PC-9 (cell line): Measurements from ENCODE around the gene ACACB. TPM values are rescaled to one million over a fixed set of nuclear protein-coding genes. Genes with fewer than 3 reads are reported as not detected.

Experiments used
- BruUV-seq: library from RNA; stranded (reverse); fragments of 400-500 nt; replicated peaks from 2 replicates; lab custom pipeline; 2021; lab: Mats Ljungman, UMichigan
- CTCF ChIA-PET: fragments of 300-600 bp; sonication (Branson Sonifier 250); formaldehyde crosslinking; loops from one replicate; lab custom pipeline; 2022; ENCODE audit warnings: antibody characterized with exemption; lab: Charles Lee
- POLR2A ChIA-PET: fragments of 300-600 bp; sonication (Branson Sonifier 250); formaldehyde crosslinking; loops from one replicate; lab custom pipeline; 2022; ENCODE audit warnings: antibody characterized with exemption; ENCODE audit not compliant: unreplicated experiment; lab: Charles Lee
- DNase-seq, 2 experiments: peaks; one replicate each; pipeline versions ENCODE4 v3.0.0 to v3.0.0-alpha.2; 2015 to 2022; ENCODE audit warnings: mixed read lengths in 1 of 2
- H2AFZ ChIP-seq: fragments of 200-600 bp; sonication (generic); 2 replicates; pipeline ENCODE4 v1.8.1; 2017; ENCODE audit warnings: antibody characterized with exemption
- H3F3A ChIP-seq: fragments of 200-600 bp; sonication (generic); 2 replicates; pipeline ENCODE4 v1.8.1; 2017; ENCODE audit warnings: antibody characterized with exemption, mild to moderate bottlenecking, low read depth; ENCODE audit not compliant: insufficient read depth
- H3K27ac ChIP-seq: fragments of 200-600 bp; sonication (generic); 2 replicates; pipeline ENCODE4 v1.6.1; 2016; ENCODE audit warnings: mixed run types
- H3K27me3 ChIP-seq: fragments of 200-600 bp; sonication (generic); 2 replicates; pipeline ENCODE4 v1.6.1; 2016; ENCODE audit warnings: low read depth, mixed run types; ENCODE audit not compliant: insufficient read depth
- H3K36me3 ChIP-seq: fragments of 200-600 bp; sonication (generic); 2 replicates; pipeline ENCODE4 v1.6.1; 2016; ENCODE audit warnings: low read depth, mixed run types
- H3K4me1 ChIP-seq: fragments of 200-600 bp; sonication (generic); replicated peaks from 2 replicates; pipeline ENCODE4 v1.6.1; 2016; ENCODE audit warnings: mixed run types; ENCODE audit not compliant: insufficient read depth
- H3K4me2 ChIP-seq: fragments of 200-600 bp; sonication (generic); 2 replicates; pipeline ENCODE4 v1.6.1; 2017; ENCODE audit warnings: mixed run types
- H3K4me3 ChIP-seq: fragments of 200-600 bp; sonication (generic); 2 replicates; pipeline ENCODE4 v1.6.1; 2016; ENCODE audit warnings: mixed run types
- H3K79me2 ChIP-seq: fragments of 200-600 bp; sonication (generic); 2 replicates; pipeline ENCODE4 v1.6.1; 2017; ENCODE audit warnings: low read depth, mixed run types
- H3K9me2 ChIP-seq: fragments of 200-600 bp; sonication (generic); 2 replicates; pipeline ENCODE4 v1.8.1; 2017; ENCODE audit warnings: mild to moderate bottlenecking; ENCODE audit not compliant: insufficient read depth
- H3K9me3 ChIP-seq: fragments of 200-600 bp; sonication (generic); 2 replicates; pipeline ENCODE4 v1.8.1; 2016; ENCODE audit warnings: low read depth; ENCODE audit not compliant: insufficient read depth
- H4K20me1 ChIP-seq: fragments of 200-600 bp; sonication (generic); 2 replicates; pipeline ENCODE4 v1.8.1; 2017; ENCODE audit not compliant: insufficient read depth
- EZH2 ChIP-seq: fragments of 200-600 bp; sonication (generic); IDR thresholded peaks from 2 replicates; pipeline ENCODE4 v1.8.0; 2017; ENCODE audit warnings: antibody characterized with exemption, low read depth
- intact Hi-C: fragments of 100-400 bp; cut with micrococcal nuclease; formaldehyde crosslinking; loops from one replicate; pipeline ENCODE4 v1.10.0; 2022; ENCODE audit not compliant: unreplicated experiment
- total RNA-seq: library from RNA; stranded (reverse); gene quantifications from 2 replicates; pipeline ENCODE4 v1.2.3, GENCODE V29; 2021
- TF ChIP-seq, protein P1 (sequence below): fragments of 200-600 bp; sonication (generic); conservative IDR thresholded peaks from 2 replicates; pipeline ENCODE4 v1.6.1; 2017; ENCODE audit warnings: mixed run types, antibody characterized with exemption, mild to moderate bottlenecking, moderate library complexity

ACACB gene
- total RNA-seq, 1 experiment from 2014 or later: 13.8 TPM

DNA sequence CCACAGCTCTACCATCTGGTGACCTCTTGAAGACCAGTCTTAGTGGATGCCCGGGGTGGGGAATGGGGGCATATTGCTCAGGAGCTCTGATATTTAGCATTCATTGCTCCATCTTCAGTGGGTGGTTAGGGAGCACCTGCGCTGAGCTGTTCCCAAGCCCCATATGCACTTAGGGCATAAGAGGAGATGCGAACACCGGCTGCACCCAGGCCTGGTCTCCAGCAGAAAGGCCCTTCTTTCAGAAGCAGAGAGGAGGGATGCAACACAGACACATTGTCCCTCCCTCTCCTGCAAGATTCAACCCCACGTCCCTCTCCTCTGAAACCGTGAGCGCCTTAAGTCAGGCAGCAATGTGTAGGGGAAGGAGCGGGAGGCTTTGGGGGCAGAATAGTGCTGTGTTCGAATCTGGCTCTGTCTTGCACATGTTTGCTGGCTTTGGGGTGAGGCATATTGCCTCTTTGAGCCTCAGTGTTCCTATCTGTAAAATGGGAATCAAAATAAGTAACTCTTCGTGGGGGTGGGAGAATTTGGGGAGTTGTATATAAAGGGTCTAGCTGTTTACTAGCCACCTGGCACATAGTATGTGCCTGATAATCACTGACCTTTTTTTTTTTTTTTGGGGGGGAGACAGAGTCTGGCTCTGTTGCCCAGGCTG is 105.0 kb downstream of the ACACB start:
- Histone ChIP-seq H3K9me3 (no peaks in the 10 kb centered on the region), H3K36me3 (no peaks in the 10 kb centered on the region), H3K79me2 (no peaks in the 10 kb centered on the region), H3K9me2 (no peaks in the 10 kb centered on the region), H2AFZ (no peak overlapping the region), H3K27me3 (0 out of 2 replicates have a peak, but pooled peaks cover 3% of the 10 kb centered on the region), H3K4me1 (no peaks in the 10 kb centered on the region), H3K4me2 (no peak overlapping the region), H3F3A (no peaks in the 10 kb centered on the region), H3K4me3 (no peak overlapping the region), H3K27ac (no peak overlapping the region), H4K20me1 (no peaks in the 10 kb centered on the region)
- POLR2A ChIA-PET: no interaction called here
- no peak for DNase-seq
- no TSS peak for BruUV-seq
- TF ChIP-seq, protein P1, sequence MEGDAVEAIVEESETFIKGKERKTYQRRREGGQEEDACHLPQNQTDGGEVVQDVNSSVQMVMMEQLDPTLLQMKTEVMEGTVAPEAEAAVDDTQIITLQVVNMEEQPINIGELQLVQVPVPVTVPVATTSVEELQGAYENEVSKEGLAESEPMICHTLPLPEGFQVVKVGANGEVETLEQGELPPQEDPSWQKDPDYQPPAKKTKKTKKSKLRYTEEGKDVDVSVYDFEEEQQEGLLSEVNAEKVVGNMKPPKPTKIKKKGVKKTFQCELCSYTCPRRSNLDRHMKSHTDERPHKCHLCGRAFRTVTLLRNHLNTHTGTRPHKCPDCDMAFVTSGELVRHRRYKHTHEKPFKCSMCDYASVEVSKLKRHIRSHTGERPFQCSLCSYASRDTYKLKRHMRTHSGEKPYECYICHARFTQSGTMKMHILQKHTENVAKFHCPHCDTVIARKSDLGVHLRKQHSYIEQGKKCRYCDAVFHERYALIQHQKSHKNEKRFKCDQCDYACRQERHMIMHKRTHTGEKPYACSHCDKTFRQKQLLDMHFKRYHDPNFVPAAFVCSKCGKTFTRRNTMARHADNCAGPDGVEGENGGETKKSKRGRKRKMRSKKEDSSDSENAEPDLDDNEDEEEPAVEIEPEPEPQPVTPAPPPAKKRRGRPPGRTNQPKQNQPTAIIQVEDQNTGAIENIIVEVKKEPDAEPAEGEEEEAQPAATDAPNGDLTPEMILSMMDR: no peak
- TF ChIP-seq EZH2: no peak
- intact Hi-C loops: no loop called here
- CTCF ChIA-PET: no interaction called here

DNA sequence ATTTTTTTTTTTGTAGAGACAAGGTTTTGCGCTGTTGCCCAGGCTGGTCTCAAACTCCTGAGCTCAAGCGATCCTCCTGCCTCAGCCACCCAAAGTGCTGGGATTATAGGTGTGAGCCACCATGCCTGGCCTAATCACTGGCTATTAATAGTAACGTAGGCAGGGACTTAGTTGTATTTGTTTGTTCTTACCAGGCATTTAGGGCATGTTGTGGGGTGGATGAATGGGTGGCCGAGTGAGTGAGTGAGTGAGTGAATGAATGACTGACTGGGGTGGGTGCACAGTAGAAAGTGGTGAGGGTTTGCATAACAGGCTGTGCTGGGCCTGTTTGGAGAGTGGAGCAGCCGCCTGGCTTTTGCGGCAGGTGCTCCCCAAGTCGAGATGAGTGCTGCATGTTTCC is 105.7 kb downstream of the ACACB start:
- H3K9me2 ChIP-seq: no peaks in the 10 kb centered on the region
- 0 out of 2 replicates have a peak, but pooled peaks cover 3% of the 10 kb centered on the region for H3K27me3 ChIP-seq
- H3K4me3 ChIP-seq: no peak overlapping the region
- no peak overlapping the region for H2AFZ ChIP-seq
- no peaks in the 10 kb centered on the region for H3K9me3 ChIP-seq
- BruUV-seq: no TSS peak
- no peak for DNase-seq
- H3K36me3 ChIP-seq: no peaks in the 10 kb centered on the region
- H3K4me2 ChIP-seq: no peak overlapping the region
- H3K4me1 ChIP-seq: no peaks in the 10 kb centered on the region
- H3F3A ChIP-seq: no peaks in the 10 kb centered on the region
- ChIA-PET POLR2A (no interaction called here), CTCF (no interaction called here)
- H3K79me2 ChIP-seq: no peaks in the 10 kb centered on the region
- no peak for TF ChIP-seq EZH2
- TF ChIP-seq, protein P1: no peak
- H3K27ac ChIP-seq: no peak overlapping the region
- no peaks in the 10 kb centered on the region for H4K20me1 ChIP-seq
- intact Hi-C loops: no loop called here

DNA sequence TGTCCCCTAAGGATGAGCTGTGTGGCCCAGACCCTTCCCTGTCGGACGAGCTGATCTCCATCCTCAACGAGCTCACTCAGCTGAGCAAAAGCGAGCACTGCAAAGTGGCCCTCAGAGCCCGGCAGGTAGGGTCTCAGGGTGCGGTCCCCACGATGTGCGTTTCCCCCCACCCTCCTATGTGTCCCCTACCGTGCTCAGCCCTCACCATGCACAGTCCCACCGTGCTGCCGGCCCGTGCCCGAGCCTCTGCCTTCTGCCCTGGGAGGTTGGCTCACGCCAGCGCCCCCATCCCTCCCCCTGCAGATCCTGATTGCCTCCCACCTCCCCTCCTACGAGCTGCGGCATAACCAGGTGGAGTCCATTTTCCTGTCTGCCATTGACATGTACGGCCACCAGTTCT is 106.1 kb downstream of the ACACB start:
- Histone ChIP-seq H3K4me1 (no peaks in the 10 kb centered on the region), H3K79me2 (no peaks in the 10 kb centered on the region), H3K27me3 (0 out of 2 replicates have a peak, but pooled peaks cover 3% of the 10 kb centered on the region), H3K9me3 (no peaks in the 10 kb centered on the region), H3K4me2 (no peak overlapping the region), H3K36me3 (no peaks in the 10 kb centered on the region), H2AFZ (no peak overlapping the region), H4K20me1 (no peaks in the 10 kb centered on the region), H3K27ac (no peak overlapping the region), H3K9me2 (no peaks in the 10 kb centered on the region), H3K4me3 (no peak overlapping the region), H3F3A (no peaks in the 10 kb centered on the region)
- intact Hi-C loops: no loop called here
- CTCF ChIA-PET: no interaction called here
- DNase-seq: no peak
- POLR2A ChIA-PET: no interaction called here
- TF ChIP-seq, protein P1: no peak
- TF ChIP-seq EZH2: no peak
- BruUV-seq: no TSS peak
